Fibroblast of skin of abdomen (primary cell): ENCODE data around the gene CLEC4M. TPM values are rescaled to one million over a fixed set of nuclear protein-coding genes. Genes with fewer than 3 reads are reported as not detected.

Source experiments
- DNase-seq: peaks from one replicate; pipeline ENCODE4 v3.0.0-alpha.2; 2013
- polyA plus RNA-seq, 2 experiments: library from polyadenylated mRNA; unstranded; fragments of 120-200 nt; gene quantifications; one replicate each; pipeline ENCODE4 v1.2.1, GENCODE V29; 2013; ENCODE audit not compliant: insufficient read length in 2 of 2

The CLEC4M gene, protein sequence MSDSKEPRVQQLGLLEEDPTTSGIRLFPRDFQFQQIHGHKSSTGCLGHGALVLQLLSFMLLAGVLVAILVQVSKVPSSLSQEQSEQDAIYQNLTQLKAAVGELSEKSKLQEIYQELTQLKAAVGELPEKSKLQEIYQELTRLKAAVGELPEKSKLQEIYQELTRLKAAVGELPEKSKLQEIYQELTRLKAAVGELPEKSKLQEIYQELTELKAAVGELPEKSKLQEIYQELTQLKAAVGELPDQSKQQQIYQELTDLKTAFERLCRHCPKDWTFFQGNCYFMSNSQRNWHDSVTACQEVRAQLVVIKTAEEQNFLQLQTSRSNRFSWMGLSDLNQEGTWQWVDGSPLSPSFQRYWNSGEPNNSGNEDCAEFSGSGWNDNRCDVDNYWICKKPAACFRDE
- polyA plus RNA-seq (2013, experiment 1 of 2; ENCODE audit: insufficient read length), result 0.04 TPM
- polyA plus RNA-seq (2013, experiment 2 of 2; ENCODE audit: insufficient read length), result not detected

DNA sequence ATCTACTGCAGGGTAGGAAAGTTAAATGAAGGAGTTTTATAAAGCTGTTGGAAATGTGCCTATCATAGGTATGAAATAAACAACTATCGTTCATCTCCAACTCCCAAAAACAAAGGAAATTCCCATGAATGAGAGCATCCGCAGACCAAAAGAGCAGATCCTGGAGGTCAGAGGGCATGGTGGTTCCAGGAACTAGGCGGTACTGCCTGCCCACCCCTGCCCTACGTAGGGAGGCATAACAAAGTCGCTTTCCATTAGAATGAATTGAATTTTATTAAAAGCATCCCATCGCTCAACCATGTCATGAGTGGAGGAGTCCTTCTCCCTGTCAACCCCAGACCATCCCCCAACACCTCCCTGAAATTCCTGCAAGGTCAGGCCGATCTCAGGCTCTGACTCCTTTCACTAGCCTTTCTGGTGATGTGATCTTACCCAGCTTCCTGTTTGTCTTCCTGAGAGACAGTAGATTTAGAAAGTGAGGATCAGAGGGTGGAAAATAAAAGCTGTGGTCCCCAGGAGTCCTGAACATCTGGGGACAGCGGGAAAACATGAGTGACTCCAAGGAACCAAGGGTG, at the start of gene CLEC4M:
Gene CLEC4M, plus strand, starts transcription at position 525 of the 575 bp plus-strand sequence. Its CDS starts 24 bp downstream, at position 549.
- no peak for DNase-seq

DNA sequence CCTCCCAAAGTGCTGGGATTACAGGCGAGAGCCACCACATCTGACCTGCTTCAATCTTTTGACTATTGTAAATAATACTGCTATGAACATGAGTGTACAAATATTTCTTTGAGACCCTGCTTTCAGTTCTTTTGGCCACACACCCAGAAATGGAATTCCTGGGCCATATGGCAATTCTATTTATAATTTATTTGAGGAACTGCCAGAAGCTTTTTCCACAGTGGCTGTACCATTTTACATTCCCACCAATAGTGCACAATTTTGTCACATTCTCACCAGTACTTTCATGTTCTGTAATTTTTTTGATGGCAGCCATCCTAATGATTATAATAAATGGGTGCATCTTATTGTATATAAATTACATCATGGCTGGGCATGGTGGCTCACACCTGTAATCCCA, 47.4 kb upstream of the CLEC4M start:
- DNase-seq, result no peak

DNA sequence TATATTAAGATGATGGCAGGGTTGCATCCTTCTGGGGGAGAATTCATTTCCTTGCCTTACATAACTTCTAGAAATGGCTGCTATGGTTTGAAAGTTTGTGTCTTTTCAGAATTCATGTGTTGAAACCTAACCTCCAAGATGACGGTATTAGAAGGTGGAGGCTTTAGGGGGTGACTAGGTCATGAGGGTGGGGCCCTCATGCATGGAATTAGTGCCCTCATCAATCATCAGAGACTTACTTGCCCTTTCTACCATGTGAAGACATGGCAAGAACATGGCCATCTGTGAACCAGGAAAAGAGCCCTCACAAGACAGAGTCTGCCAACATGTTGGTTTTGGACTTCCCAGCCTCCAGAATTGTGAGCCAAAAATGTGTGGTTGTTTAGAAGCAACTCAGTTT, 46.3 kb upstream of the CLEC4M start:
- DNase-seq, result no peak

DNA sequence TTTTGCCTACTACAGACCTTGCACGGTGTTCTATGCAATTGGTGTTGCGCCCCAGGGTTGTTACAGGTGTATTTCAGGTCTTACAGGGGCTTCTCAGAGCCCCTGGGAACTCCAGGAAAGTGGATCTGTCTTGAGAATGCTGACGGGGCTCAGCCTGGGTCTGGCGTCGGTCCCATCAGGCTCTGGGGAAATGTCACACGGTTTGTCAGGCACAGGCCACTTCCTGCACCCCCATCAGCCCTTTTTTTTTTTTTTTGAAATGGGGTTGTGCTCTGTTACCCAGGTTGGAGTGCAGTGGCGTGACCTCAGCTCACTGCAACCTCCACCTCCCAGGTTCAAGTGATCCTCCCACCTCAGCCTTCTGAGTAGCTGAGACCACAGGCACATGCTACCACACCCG, 44.4 kb upstream of the CLEC4M start:
- no peak for DNase-seq

DNA sequence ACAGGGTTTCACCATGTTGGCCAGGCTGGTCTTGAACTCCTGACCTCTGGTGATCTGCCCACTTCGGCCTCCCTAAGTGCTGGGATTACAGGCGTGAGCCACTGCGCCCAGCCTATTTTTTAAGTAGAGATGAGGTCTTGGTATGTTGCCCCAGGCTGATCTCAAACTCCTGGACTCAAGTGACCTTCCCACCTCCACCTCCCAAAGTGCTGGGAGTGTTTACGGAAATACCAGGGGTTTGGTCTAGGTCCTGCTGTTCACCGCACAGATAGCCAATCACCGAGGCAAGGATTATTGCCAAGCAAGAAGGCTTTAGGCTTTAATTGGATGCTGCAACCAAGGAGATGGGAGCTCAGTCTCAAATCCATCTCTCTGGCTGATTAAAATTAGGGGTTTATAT, 42.7 kb upstream of the CLEC4M start:
- no peak for DNase-seq

DNA sequence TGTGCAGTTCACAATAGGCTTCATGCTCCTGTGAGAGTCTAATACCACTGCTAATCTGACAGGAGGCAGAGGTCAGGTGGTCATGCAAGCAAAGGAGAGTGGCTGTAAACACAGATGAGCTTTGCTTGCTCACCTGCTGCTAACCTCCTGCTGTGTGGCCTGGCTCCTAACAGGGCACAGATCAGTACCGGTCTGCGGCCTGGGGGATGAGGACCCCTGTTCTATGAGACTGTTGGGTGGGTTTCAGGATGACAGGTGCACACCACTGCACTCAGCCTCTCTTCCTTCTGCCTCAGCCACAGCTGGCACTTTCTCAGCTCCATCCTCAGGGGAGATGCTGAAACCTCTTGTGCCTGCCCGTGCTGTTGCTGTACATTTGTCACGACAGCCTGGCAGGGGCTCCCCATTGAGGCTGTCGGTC, 40.8 kb upstream of the CLEC4M start:
- no peak for DNase-seq

DNA sequence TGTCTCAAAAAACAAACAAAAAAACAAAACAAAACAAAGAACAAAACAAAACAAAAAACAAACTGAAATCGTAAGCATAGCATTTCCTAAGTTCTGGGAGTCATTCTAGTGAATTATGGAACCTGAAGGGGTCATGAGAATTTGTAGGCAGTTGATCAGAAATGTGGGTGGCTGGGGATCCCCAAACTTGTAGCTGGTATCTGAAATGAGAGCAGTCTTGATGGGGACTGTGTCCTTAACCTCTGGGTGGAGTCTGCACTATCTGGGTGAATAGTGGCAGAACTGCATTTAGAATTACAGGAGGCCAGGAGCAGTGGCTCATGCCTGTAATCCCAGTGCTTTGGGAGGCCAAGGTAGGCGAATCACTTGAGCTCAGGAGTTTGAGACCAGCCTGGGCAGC, 37.3 kb upstream of the CLEC4M start:
- no peak for DNase-seq

DNA sequence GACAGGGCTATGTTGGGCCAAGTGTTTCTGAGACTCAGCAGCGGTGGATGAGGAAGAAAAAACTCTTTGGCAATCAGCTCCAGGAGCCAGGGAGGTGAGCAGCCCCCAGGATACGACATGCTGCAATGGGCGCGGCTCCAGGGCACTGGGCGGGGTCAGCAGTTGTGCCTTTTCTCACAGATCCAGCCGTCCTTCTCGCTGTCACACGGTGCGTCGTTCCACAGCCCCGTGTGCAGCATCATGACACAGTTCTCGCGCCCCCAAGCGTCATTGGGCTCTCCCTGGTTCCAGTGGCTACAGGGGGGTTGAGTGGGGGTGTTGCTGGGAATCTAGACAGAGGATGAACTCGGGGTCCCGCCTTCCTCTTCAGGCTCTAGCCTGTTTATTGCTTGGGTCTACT, 33.8 kb upstream of the CLEC4M start:
- no peak for DNase-seq

DNA sequence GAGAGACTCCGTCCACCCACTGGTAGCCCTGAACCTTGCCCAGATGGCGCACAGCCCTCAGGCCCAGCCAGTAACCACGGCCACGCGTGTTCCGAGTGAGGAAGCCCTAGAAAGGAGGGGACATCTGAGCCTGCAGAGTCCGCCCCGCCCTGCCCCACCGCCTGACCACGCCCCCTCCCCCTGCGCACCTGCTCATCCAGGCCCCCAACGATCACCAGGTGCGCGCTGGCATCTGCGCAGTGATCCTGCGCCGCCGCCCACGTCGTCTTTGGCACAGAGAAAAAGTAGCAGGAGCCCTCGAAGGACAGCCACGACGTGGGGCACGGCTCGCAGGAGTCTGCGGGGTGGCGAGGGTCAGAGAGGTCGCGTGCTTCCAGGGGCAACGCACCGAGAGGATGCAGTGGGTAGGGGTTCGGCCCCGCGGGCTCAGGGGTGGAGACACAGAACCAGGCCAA, 33.2 kb upstream of the CLEC4M start:
- no peak for DNase-seq

DNA sequence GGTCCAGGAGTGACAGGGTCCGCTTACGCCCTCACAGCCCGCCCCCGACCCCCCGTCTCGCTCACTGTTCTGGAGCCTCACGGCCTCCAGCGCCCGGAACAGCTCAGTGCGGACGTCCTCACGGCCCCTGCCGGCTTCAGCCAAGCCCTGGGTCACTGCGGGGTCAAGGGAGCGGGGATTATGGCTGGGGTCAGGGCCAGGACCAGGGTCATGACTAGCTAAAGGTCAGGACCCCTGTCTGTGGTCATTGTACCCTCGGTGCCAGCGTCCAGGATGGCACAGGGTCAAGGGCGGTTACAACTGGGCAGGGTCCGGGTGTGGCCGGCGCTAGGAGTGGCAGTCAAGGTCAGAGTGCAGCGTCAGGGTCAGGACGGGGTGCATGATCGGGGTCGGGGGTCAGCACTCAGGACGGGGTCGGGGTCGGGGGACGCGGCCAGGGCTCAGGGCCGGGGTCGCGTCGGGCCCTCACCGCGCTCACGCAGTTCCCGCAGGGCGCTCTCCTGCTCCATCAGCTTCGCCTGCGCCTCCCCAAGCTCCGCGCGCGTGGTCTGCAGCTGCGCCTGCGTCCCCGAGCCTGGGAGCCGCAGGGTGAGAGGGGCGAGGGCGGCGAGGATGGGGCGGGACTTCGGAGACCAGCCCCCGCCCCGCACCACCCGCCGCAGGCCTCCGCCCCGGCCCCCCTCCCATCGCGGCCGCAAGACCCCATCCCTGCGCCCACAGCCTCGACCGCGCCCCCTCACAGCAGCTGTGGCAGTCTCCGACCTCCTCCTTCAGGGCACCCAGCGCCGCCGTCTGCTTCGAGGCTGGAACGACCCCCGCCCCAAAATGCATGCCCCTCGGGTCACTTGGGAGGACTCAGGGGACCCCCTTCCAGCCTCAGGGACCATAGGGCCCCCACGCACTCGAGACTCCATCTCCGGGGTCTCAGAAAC, 32.5 kb upstream of the CLEC4M start:
- no peak for DNase-seq

DNA sequence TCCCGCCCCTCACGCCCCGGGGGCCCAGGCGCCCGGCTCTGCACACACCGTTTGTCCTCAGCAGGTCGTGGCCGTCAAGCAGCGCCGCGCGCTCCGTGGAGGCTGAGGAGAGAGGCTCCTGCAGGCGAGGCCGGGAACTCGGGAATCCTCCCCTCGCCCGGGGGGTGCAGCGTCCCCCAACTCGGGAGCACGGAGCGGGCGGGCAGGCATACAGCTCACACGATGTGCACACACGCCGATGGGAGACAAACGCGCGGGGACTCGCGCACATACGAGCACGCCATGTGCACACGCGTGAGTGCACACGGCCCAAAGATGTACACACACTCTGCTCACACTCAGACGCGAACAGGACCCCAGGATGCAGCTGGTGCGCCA, 31.8 kb upstream of the CLEC4M start:
- no peak for DNase-seq

DNA sequence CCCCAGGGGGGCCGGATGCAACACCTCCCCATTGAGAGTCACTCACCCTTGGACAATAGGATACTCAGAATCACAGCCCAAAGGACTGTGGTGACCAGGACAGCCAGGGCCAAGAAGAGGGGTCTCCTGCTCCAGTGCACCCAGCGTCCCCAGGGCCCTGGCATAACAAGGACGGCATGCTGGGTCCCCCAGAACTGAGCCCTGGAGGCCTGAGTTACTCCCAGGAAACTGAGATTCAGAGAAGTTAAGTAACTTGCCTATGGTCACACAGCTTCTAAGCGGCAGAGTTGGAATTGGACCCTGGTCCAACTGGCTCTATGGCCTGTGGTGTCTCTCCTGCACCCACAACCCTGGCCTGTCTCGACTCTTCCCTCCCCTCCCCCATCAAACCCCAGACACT, 31.4 kb upstream of the CLEC4M start:
- no peak for DNase-seq

DNA sequence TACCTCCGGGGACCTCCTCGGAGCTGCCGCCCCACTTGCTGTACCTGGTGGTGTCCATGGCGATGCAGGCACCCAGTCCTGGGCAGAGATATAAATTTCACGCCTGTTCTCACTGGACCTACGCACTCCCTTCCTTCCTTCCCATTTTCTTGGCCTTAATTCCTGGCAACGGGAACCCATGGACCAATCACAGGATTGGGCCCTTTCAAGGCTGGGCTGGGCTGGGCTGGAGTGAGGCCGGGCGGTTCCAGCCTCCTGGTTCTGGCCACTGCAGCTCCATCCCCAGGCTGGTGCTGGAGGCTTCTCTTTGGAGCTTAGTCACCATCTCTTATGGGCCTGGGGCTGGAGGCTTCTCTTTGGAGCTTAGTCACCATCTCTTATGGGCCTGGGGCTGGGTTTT, 31.0 kb upstream of the CLEC4M start, which contains the start of gene CLEC4G:
Gene CLEC4G, minus strand, starts transcription at position 66 of the 400 bp plus-strand sequence. Its CDS starts 8 bp downstream, at position 58.
- DNase-seq, result no peak

DNA sequence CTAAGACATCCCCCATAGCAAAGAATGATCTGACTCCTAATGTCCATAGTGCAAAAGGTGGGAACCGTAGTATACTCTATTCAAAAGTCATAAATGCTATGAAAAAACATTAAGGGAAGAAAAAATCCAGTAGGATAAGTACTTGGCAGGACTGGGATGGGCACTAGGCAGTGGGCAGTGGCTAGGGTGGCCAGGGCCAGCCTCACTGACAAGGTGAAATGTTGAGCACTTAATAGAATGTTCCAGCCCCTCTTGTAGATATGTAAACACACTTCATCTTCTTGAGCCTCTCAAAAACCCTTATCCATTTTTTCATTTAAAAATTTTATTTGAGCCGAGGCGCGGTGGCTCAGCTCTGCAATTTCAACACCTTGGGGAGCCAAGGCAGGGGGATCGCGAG, 29.7 kb upstream of the CLEC4M start:
- DNase-seq, result no peak

DNA sequence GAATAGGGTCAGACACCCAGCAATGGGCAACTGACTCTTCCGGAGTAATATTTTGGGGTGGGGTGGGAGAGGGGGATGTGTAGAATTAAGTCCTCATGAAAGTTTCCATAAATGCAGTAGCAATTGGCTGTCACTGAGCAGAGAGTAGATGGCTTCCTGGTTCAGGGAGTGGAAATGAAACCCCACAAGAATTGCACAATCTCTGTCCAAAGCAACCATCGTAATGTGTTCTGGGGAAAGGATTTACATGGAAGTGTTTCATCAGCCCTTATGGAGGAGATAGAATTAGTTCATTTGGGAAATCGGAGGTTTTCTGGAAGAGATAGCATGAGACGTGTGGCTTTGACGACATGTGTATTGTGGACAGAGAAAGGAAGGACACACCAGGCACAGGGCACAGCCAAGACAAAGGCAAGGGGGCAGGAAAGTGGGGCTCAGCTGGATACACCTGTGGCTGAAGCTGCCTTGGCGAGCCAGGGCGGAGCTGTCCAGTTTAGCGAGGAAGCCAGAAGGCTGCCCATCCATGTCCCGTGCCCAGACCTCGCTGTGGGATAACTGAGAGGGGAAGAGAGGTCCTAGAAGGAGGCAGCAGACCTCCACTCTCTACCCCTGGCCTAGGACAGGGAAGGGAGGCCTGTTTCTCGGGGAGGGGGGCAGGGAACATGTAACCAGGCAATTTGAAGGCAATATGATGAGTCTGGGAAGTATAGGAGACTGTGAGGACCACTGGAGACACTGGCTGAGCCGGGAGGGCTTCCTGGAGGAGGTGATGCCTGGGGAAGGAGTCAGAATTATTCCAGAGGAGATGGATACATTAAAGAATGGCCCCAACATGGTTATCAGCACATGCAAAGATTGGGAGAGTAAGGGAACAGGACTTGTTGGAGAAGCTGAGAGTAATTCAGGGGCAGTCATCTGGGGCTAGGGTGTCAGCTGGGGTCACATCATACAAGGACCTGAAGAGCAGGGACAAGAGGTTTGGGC, 28.5 kb upstream of the CLEC4M start:
- DNase-seq, result no peak

DNA sequence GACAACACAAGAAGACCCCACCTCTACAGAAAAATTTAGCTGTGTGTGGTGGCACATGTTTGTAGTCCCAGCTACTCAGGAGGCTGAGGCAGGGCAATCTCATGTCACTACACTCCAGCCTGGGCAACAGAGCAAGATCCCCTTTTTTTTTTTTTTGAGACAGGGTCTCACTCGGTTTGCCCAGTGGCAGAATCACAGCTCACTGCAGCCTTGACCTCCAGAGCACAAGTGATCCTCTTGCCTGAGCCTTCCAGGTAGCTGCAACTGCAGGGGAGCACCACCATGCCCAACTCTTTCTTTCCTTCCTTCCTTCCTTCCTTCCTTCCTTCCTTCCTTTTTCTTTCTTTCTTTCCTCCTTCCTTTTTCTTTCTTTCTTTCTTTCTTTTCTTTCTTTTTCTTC, 26.9 kb upstream of the CLEC4M start:
- no peak for DNase-seq

DNA sequence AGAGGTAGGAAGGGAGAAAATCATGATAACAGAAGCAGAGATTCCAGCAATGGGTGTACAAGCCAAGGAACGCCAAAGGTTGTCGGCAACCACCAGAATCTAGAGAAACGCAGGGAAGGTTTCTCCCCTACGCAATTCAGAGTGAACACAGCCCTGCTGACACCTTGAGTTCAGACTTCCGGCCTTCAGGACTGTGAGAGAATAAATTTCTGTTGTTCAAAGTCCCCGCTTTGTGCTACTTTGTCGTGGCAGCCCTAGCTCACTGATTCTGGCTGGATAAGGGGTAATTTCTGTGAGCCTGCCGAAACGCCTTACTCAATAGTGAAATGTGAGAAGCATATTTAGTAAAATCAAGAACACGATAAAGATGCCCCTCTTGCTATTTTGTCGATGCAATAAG, 25.8 kb upstream of the CLEC4M start:
- DNase-seq, result no peak

DNA sequence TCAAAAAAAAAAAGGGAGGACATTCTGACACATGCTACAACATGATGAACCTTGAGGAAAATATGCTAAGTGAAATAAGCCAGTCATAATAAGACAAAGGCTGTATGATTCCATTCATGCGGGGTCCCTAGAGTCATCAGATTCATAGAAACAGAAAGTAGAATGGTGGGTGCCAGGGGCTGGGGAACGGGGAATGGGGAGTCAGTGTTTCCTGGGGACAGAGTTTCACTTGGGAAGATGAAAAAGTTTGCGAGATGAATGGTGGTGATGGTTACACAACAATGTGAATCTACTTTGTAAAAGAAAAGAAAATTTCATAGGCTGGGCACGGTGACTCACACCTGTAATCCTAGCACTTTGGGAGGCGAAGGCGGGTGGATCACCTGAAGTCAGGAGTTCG, 25.0 kb upstream of the CLEC4M start:
- no peak for DNase-seq

DNA sequence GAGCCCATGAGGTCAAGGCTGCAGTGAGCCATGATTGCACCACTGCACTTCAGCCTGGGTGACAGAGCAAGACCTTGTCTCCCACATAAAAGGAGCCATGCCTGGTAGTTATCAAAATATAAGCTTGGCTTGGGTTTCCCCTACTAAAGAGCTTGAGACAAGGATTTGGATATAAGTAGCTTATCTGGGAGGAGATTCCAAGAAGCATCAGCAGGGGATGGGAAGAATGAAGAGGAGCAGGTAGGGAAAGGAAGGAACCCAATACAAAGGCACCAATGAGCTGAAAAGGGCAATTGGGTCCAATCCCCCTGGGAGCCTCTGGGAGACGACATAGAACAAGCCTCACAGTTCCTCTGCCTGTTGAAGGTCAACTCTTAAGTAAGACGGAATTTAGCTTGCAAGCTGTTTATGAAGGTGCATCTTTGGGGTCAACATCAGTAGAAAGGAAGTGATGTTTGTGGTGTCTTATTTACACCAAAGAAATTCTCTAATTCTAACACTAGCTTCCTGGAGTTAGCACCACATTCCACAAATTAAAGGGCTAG, 23.8 kb upstream of the CLEC4M start:
- no peak for DNase-seq

DNA sequence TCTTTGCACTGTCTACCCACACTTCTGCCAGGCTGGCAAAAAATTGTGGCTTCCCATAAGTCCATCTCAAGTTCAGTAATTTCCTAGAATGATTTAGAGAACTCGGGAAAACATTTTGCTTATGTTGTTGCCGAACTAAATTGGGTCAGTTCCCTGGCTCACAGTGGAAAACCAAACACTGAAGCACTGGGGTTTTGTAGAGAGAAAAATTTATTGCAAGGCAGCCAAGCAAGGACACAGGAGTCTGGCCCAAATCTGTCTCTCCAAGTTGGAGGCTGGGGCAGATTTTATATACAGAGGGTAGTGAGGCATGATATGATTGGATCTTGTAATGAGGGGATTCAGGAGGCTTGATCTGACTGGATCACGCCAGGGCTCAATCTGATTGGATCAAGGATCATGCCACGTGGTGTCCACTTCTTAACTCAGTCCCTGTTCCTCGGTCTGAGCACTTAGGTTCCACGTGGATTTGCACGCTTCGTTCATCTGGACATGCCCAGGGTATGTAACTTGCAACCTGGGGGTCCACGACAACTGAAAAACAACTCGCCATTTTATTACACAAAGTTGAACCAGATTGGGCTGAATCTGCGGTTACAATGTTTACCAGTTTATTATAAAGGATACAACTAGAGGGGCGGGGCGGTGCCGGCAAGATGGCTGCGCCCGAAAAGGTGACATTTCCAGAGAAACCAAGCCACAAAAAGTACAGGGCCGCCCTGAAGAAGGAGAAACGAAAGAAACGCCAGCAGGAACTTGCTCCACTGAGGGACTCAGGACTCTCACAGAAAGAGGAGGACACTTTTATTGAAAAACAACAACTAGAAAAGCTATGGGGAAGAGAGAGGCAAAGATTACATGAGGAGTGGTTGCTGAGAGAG, 23.0 kb upstream of the CLEC4M start:
- no peak for DNase-seq
